Colonic mucosa (tissue), 4 donors: ENCODE measurements around the gene PIP4K2B. TPM values are rescaled to one million over a fixed set of nuclear protein-coding genes. Genes with fewer than 3 reads are reported as not detected.

Experiments
- DNase-seq: peaks from one replicate; pipeline ENCODE4 v3.0.0-alpha.2; 2020
- H3K27ac ChIP-seq: fragments of 200-600 bp; one replicate; pipeline ENCODE4 v1.8.0; 2021
- H3K27me3 ChIP-seq: fragments of 200-600 bp; one replicate; pipeline ENCODE4 v1.8.0; 2021
- H3K36me3 ChIP-seq: fragments of 200-600 bp; one replicate; pipeline ENCODE4 v1.8.0; 2021
- H3K4me1 ChIP-seq: fragments of 200-600 bp; one replicate; pipeline ENCODE4 v1.8.0; 2021; ENCODE audit warnings: mild to moderate bottlenecking
- H3K4me3 ChIP-seq: fragments of 200-600 bp; one replicate; pipeline ENCODE4 v1.8.0; 2021
- H3K9ac ChIP-seq, 2 donors: one replicate each; pipeline ENCODE4 v1.7.0; 2013; ENCODE audit warnings: control low read depth in 2 of 2, low read depth in 2 of 2, low read length in 2 of 2
- H3K9me3 ChIP-seq: fragments of 200-600 bp; one replicate; pipeline ENCODE4 v1.8.0; 2021
- CTCF ChIP-seq: fragments of 200-600 bp; IDR thresholded peaks from one replicate; pipeline ENCODE4 v1.8.0; 2022; ENCODE audit warnings: antibody characterized with exemption, mild to moderate bottlenecking
- intact Hi-C: fragments of 100-400 bp; cut with DNase I; formaldehyde crosslinking; loops from one replicate; pipeline ENCODE4 v1.14.1; 2022
- total RNA-seq, 2 donors: library from RNA; stranded (reverse); fragmentation: NEBNext Ultra II Directional in 1 of 2; extraction: Animal tissue kit (Norgen Biotek cat#: 25700) in 1 of 2; gene quantifications; one replicate each; pipeline ENCODE4 v1.2.1, GENCODE V29; 2021
- donor health status: healthy.
- donor health status: DM: no; HTN: no; CAD: no.
- donor health status: DM: no; HTN: no; CAD: no.

The PIP4K2B gene
- total RNA-seq, 2 donors from 2014 or later, result 16.8 to 19.6 TPM

GRCh38 chr17:38738007-38738662, 61.2 kb downstream of the PIP4K2B start:
- no peak overlapping the region for H3K9ac ChIP-seq
- no peaks in the 10 kb centered on the region for H3K9me3 ChIP-seq
- no peak overlapping the region for H3K4me3 ChIP-seq
- no peak overlapping the region for H3K27ac ChIP-seq
- no peaks in the 10 kb centered on the region for H3K36me3 ChIP-seq
- H3K4me1 ChIP-seq, result peaks cover 26% of the 10 kb centered on the region
- H3K27me3 ChIP-seq, result no peaks in the 10 kb centered on the region
- TF ChIP-seq CTCF, result no peak
- intact Hi-C loops, result no loop called here
- no peak for DNase-seq

GRCh38 chr17:38735161-38735997, 64.0 kb downstream of the PIP4K2B start:
- H3K4me1 ChIP-seq, result peaks cover 18% of the 10 kb centered on the region
- H3K27me3 ChIP-seq, result no peaks in the 10 kb centered on the region

GRCh38 chr17:38733982-38734973, 65.1 kb downstream of the PIP4K2B start:
- Histone ChIP-seq H3K36me3 (no peaks in the 10 kb centered on the region), H3K9ac (no peak overlapping the region), H3K4me1 (peaks cover 23% of the 10 kb centered on the region), H3K9me3 (no peaks in the 10 kb centered on the region), H3K27me3 (no peaks in the 10 kb centered on the region), H3K27ac (no peak overlapping the region), H3K4me3 (no peak overlapping the region)
- intact Hi-C loops, result loop anchor here (2.0 kb wide), 1 partner anchor 57 kb away; no protein-coding TSS in a partner anchor
- no peak for TF ChIP-seq CTCF
- no peak for DNase-seq

More at GRCh38 chr17:38735161-38735997, 64.0 kb downstream of the PIP4K2B start:
- Histone ChIP-seq H3K9me3 (no peaks in the 10 kb centered on the region), H3K9ac (peak overlapping the region in 1 of 2 donors; percentile 4), H3K27ac (no peak overlapping the region), H3K4me3 (no peak overlapping the region), H3K36me3 (no peaks in the 10 kb centered on the region)
- TF ChIP-seq CTCF, result peak; percentile 78
- peak; percentile 69 for DNase-seq
- intact Hi-C loops, result loop anchor here (2.0 kb wide), 1 partner anchor 59 kb away; no protein-coding TSS in a partner anchor

GRCh38 chr17:38733282-38733981, 65.9 kb downstream of the PIP4K2B start:
- no peak for TF ChIP-seq CTCF
- peak overlapping the region; percentile 57 for H3K27ac ChIP-seq
- H3K9me3 ChIP-seq, result no peaks in the 10 kb centered on the region
- H3K4me3 ChIP-seq, result no peak overlapping the region
- peaks cover 25% of the 10 kb centered on the region for H3K4me1 ChIP-seq
- intact Hi-C loops, result no loop called here
- H3K36me3 ChIP-seq, result no peaks in the 10 kb centered on the region
- no peak for DNase-seq
- no peaks in the 10 kb centered on the region for H3K27me3 ChIP-seq
- H3K9ac ChIP-seq, result peak overlapping the region in 1 of 2 donors; percentile 99
